ENCODE results near the gene MACROD1.

Gene MACROD1

DNA sequence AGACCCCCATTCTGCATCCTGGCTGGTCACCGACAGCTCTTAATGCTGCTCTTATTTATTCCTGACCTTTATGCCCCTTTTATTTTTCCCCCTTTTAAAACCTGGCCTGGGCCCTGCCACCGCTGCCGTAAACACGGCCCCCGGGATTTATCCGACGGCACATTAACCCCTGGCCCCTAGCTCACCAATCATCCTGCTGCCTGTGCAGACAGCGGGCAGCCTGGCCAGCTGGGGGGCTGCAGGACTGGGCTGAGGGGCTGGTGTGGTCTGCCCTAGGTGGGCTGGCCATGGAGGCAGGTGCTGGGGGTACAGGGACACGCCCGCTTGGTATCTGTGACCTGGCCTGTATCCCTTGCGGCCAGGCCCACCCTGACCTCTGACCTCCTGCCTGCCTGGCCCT is 151.6 kb downstream of the MACROD1 start:
- Histone ChIP-seq H3K27ac (ENCODE audit: low read depth, low read length) (no peak overlapping the region), H3K9me3 (ENCODE audit: control insufficient read depth, insufficient read depth, low read length) (no peaks in the 10 kb centered on the region), H3K4me1 (ENCODE audit: control insufficient read depth, insufficient read depth, low read length) (0 out of 2 replicates have a peak, but pooled peaks cover 2% of the 10 kb centered on the region), H3K36me3 (ENCODE audit: control insufficient read depth, insufficient read depth, low read length) (no peaks in the 10 kb centered on the region), H3K27me3 (ENCODE audit: control insufficient read depth, insufficient read depth, low read length) (peaks cover 56% of the 10 kb centered on the region), H3K4me3 (ENCODE audit: low read depth, low read length) (no peak overlapping the region), H3K9ac (ENCODE audit: low read depth, low read length) (no peak overlapping the region)

DNA sequence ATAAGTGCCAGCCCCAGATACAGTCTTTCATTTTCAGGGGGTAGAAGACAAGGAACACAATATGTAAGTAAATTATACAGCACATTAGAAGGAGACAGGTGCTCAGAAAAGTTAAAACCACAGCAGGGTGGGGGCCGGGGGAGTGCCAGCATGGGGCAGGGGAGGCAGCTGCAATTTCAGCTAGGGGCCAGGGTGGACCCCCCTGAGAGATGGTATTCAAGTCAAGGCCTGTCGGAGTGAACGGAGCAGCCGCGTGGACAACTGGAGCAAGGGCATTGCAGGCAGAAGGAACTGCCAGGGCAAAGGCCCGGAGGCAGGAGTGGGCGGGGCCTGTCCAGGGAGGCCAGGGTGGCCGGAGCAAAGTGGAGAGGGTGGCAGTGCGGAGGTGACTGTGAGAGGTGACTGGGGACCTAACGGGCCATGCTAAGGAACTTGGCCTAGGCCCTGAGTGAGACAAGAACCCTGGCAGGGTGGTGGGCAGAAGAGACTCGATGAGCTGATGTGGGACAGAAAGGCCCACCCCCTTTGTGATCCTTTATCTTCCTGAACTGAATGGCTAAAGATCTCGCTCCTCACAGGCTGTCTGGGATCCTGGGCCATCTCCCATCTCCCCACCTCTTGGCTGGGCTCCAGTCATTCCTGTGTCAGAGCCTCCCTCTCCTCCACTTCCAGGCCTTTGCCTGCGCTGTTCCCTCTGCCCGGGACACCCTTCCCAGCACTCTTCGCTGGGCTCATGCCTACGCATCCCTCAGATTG is 152.6 kb downstream of the MACROD1 start:
- Histone ChIP-seq H3K27me3 (ENCODE audit: control insufficient read depth, insufficient read depth, low read length) (peaks cover 62% of the 10 kb centered on the region), H3K4me1 (ENCODE audit: control insufficient read depth, insufficient read depth, low read length) (no peaks in the 10 kb centered on the region), H3K9ac (ENCODE audit: low read depth, low read length) (no peak overlapping the region), H3K27ac (ENCODE audit: low read depth, low read length) (no peak overlapping the region), H3K4me3 (ENCODE audit: low read depth, low read length) (no peak overlapping the region), H3K9me3 (ENCODE audit: control insufficient read depth, insufficient read depth, low read length) (no peaks in the 10 kb centered on the region), H3K36me3 (ENCODE audit: control insufficient read depth, insufficient read depth, low read length) (no peaks in the 10 kb centered on the region)

DNA sequence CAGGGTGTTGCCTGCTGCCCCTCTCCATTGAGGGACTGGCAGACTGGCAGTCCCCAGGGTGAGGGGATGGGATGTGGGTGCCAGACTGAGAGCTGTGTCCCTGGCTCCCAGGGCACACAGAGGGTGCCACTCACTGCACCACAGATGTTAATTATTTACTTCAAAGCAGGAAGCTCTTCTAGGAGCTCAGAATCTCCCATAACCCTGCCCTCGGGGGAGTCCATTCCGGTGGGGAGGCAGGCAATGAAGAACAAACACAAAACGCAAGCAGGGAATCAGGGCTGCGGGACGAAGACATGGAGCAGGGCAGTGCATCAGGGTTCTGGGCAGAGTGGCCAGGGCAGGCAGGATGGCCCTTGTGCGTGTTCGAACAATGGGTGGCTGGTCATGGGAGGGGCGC is 154.5 kb downstream of the MACROD1 start:
- Histone ChIP-seq H3K4me1 (ENCODE audit: control insufficient read depth, insufficient read depth, low read length) (peaks cover 9% of the 10 kb centered on the region; the same call in 1 of the 2 replicates), H3K27me3 (ENCODE audit: control insufficient read depth, insufficient read depth, low read length) (peaks cover 81% of the 10 kb centered on the region), H3K4me3 (ENCODE audit: low read depth, low read length) (no peak overlapping the region), H3K9me3 (ENCODE audit: control insufficient read depth, insufficient read depth, low read length) (no peaks in the 10 kb centered on the region), H3K36me3 (ENCODE audit: control insufficient read depth, insufficient read depth, low read length) (no peaks in the 10 kb centered on the region), H3K27ac (ENCODE audit: low read depth, low read length) (no peak overlapping the region), H3K9ac (ENCODE audit: low read depth, low read length) (no peak overlapping the region)

DNA sequence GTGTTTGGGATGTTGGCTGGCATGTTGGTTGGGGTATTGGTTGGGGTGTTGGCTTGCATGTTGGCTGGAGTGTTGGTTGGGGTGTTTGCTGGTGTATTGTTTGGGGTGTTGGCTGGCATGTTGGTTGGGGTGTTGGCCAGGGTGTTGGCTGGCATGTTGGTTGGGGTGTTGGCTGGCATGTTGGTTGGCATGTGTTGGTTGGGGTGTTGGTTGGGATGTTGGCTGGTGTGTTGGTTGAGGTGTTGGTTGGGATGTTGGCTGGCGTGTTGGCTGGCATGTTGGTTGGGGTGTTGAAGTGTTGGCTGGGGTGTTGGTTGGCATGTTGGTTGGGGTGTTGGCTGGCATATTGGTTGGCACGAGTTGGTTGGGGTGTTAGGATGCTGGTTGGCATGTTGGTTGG is 155.1 kb downstream of the MACROD1 start:
- H3K4me3 ChIP-seq (ENCODE audit: low read depth, low read length) = no peak overlapping the region
- peaks cover 84% of the 10 kb centered on the region for H3K27me3 ChIP-seq (ENCODE audit: control insufficient read depth, insufficient read depth, low read length)
- H3K36me3 ChIP-seq (ENCODE audit: control insufficient read depth, insufficient read depth, low read length) = no peaks in the 10 kb centered on the region
- H3K27ac ChIP-seq (ENCODE audit: low read depth, low read length) = no peak overlapping the region
- H3K9me3 ChIP-seq (ENCODE audit: control insufficient read depth, insufficient read depth, low read length) = no peaks in the 10 kb centered on the region
- peaks cover 9% of the 10 kb centered on the region; the same call in 1 of the 2 replicates for H3K4me1 ChIP-seq (ENCODE audit: control insufficient read depth, insufficient read depth, low read length)
- H3K9ac ChIP-seq (ENCODE audit: low read depth, low read length) = no peak overlapping the region

DNA sequence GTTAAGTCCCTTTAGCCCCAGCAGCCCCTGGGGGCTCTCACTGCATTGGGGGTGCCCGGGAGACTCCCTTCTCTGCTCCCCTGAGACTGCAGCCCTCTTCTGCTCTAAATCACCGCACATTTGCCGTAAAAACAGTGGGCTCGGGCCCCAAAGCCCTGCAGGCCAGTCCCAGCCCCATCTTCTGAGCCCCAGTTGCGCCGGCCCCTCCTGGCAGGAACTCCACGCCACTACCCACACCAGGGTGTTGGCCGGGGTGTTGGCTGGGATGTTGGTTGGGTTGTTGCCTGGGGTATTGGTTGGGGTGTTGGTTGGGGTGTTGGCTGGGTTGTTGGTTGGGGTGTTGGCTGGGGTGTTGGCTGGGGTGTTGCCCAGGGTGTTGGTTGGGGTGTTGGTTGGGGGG is 156.2 kb downstream of the MACROD1 start:
- Histone ChIP-seq H3K27me3 (ENCODE audit: control insufficient read depth, insufficient read depth, low read length) (peaks cover 85% of the 10 kb centered on the region), H3K4me1 (ENCODE audit: control insufficient read depth, insufficient read depth, low read length) (peaks cover 9% of the 10 kb centered on the region; the same call in 1 of the 2 replicates), H3K4me3 (ENCODE audit: low read depth, low read length) (no peak overlapping the region)

DNA sequence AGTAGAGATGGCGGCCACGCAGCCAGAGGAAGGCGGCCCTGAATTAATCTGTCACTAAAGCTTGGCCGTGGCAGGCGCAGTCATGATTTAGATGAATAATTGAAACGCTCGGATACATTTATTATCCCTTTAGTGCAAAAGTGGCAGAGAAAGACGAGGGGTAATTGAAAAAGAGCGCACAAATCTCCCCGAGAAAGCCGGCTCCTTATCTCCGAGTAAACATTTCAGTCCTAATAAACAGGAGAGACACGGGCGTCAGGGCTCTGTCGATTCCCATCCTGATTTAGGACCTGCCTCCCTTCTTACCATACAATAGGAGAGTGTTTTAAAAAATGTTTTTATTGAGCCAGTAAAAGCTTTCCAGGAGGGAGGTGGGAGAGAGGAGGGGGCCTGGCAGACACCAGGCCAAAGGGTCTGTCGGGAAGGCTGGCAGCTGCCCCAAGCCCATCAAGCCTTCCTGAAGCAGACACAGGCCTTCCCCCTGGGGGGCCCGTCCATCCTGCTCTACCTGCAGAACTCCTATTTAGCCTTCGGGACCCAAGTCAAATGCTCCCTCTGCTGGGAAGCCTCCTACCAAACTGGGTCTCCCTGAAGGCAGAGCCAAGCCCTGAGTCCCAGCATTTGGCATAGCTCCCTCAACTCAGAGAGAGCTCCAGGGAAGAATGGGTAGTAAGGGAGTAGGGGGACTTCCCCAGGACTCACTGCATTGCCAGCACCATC is 156.8 kb downstream of the MACROD1 start:
- H3K4me1 ChIP-seq (ENCODE audit: control insufficient read depth, insufficient read depth, low read length) = peaks cover 9% of the 10 kb centered on the region; the same call in 1 of the 2 replicates
- peaks cover 83% of the 10 kb centered on the region for H3K27me3 ChIP-seq (ENCODE audit: control insufficient read depth, insufficient read depth, low read length)
- H3K9me3 ChIP-seq (ENCODE audit: control insufficient read depth, insufficient read depth, low read length) = no peaks in the 10 kb centered on the region

More for the DNA sequence above, 156.2 kb downstream of the MACROD1 start:
- Histone ChIP-seq H3K9me3 (ENCODE audit: control insufficient read depth, insufficient read depth, low read length) (no peaks in the 10 kb centered on the region), H3K36me3 (ENCODE audit: control insufficient read depth, insufficient read depth, low read length) (no peaks in the 10 kb centered on the region), H3K9ac (ENCODE audit: low read depth, low read length) (no peak overlapping the region), H3K27ac (ENCODE audit: low read depth, low read length) (no peak overlapping the region)

DNA sequence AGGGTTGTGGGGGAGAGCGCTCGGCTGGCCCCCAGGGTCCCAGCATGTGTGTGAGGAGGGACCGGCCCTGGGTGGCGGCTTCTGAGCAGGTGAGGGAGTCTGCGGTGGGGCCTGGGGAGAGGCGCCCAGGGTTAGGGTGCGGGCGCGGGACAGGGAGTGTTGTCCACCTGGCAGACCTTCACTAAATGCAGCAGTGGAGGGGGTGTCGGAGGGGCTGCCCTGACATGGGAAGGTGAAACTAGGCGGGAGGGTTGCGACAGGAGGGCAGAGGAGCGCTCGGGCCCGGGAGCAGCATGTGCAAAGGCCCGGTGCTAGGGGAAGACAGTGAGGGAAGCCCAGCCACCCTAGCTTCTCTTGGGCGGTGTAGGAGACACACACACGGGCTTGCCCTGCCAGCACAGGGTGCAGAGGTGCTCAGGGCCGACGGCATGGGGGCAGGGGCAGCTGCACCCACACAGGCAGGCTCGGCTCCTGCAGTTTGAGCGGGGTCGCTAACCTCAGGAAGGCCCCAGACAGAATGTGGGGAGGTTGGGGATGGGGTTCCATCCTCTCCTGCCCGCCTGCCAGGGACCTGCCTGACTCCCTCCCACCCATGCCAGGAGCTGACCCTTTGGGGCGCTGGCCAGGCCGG is 157.5 kb downstream of the MACROD1 start:
- no peak overlapping the region for H3K9ac ChIP-seq (ENCODE audit: low read depth, low read length)
- H3K27ac ChIP-seq (ENCODE audit: low read depth, low read length) = no peak overlapping the region
- H3K4me3 ChIP-seq (ENCODE audit: low read depth, low read length) = 0 out of 2 replicates have a peak overlapping the region, but pooled peaks have one; percentile 50
- peaks cover 9% of the 10 kb centered on the region; the same call in 1 of the 2 replicates for H3K4me1 ChIP-seq (ENCODE audit: control insufficient read depth, insufficient read depth, low read length)
- no peaks in the 10 kb centered on the region for H3K9me3 ChIP-seq (ENCODE audit: control insufficient read depth, insufficient read depth, low read length)
- H3K36me3 ChIP-seq (ENCODE audit: control insufficient read depth, insufficient read depth, low read length) = no peaks in the 10 kb centered on the region
- peaks cover 76% of the 10 kb centered on the region for H3K27me3 ChIP-seq (ENCODE audit: control insufficient read depth, insufficient read depth, low read length)

More for the DNA sequence above, 156.8 kb downstream of the MACROD1 start:
- Histone ChIP-seq H3K9ac (ENCODE audit: low read depth, low read length) (no peak overlapping the region), H3K36me3 (ENCODE audit: control insufficient read depth, insufficient read depth, low read length) (no peaks in the 10 kb centered on the region), H3K4me3 (ENCODE audit: low read depth, low read length) (no peak overlapping the region), H3K27ac (ENCODE audit: low read depth, low read length) (no peak overlapping the region)

DNA sequence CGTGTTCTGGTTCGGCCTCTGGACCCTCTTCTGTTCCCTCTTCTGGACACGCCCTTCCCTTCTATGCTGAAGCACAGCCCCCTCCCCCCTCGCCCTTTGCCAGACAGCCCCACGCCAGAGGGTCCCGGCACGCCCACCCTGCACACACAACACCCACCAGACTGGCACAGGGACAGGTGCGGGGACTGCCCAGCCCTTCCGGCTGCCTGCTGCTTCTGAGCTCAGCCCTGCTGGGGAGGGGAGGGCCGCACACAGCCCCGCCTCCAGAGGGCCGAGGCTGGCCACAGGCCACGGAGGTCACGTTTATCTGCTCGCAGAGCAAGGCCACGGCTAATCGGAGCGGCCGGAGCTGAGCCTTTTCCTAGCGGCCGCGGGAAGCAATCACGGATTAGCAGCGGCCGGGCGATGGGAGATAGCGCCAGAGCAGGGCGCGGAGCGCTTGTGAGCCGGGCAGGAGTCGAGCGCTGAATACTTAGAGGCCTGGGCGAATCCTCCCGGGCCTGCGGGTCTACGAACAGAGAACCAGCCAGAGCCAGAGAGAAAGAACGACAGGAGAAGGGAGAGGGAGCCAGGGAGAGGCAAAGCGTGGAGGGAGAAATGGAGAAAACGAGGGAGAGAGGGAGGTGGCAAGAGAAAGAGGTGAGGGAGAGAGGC is 158.2 kb downstream of the MACROD1 start:
- H3K9ac ChIP-seq (ENCODE audit: low read depth, low read length) = no peak overlapping the region
- peaks cover 74% of the 10 kb centered on the region for H3K27me3 ChIP-seq (ENCODE audit: control insufficient read depth, insufficient read depth, low read length)

DNA sequence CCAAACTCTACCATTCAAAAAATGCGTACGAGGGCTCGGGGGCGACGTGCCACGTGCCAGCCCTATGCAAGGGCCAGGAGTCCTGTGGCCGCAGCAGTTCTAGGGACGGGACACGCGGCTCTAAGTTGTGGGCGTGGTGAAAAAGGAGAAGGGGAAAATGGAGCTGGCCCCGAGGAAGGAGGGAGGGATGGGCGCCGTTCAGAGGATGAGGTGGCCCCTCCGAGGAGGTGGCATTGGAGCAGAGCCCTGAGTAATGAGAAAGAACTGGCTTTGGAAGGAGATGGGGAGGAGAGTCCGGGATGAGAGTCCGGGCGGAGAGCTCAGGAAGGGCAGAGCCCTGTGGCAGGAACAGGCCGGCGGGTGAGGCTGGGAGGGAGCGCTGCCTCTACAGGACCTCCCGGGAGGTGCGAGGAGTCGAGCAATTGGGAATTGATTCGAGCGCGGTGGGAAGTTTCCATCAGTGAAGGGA is 158.7 kb downstream of the MACROD1 start:
- Histone ChIP-seq H3K9ac (ENCODE audit: low read depth, low read length) (no peak overlapping the region), H3K27me3 (ENCODE audit: control insufficient read depth, insufficient read depth, low read length) (peaks cover 78% of the 10 kb centered on the region), H3K36me3 (ENCODE audit: control insufficient read depth, insufficient read depth, low read length) (no peaks in the 10 kb centered on the region), H3K4me3 (ENCODE audit: low read depth, low read length) (peak overlapping the region; percentile 50), H3K9me3 (ENCODE audit: control insufficient read depth, insufficient read depth, low read length) (no peaks in the 10 kb centered on the region), H3K4me1 (ENCODE audit: control insufficient read depth, insufficient read depth, low read length) (peaks cover 9% of the 10 kb centered on the region; the same call in 1 of the 2 replicates), H3K27ac (ENCODE audit: low read depth, low read length) (no peak overlapping the region)

More for the DNA sequence above, 158.2 kb downstream of the MACROD1 start:
- Histone ChIP-seq H3K4me3 (ENCODE audit: low read depth, low read length) (peak overlapping the region; percentile 50), H3K36me3 (ENCODE audit: control insufficient read depth, insufficient read depth, low read length) (no peaks in the 10 kb centered on the region), H3K9me3 (ENCODE audit: control insufficient read depth, insufficient read depth, low read length) (no peaks in the 10 kb centered on the region), H3K27ac (ENCODE audit: low read depth, low read length) (no peak overlapping the region), H3K4me1 (ENCODE audit: control insufficient read depth, insufficient read depth, low read length) (peaks cover 9% of the 10 kb centered on the region; the same call in 1 of the 2 replicates)

DNA sequence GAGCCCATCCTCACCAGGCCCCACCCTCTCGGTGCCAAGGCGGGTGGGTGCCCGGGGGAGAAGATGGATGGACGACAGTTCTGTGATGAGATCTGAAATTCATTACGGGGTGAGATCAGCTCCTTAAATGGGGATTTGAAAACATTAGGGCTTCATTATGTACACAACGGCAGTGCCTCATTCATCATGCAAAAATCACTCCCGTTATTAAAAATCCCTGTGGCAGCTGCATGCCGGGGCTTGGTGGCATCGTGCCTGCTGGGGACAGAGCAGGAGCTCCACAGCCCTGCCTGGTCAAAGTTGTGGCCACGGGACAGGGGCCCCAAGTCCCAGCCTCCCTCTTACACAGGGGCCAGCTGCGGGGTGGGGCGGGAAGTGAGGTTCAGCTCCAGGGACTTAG is 159.5 kb downstream of the MACROD1 start:
- H3K36me3 ChIP-seq (ENCODE audit: control insufficient read depth, insufficient read depth, low read length) = no peaks in the 10 kb centered on the region
- no peak overlapping the region for H3K9ac ChIP-seq (ENCODE audit: low read depth, low read length)
- H3K4me3 ChIP-seq (ENCODE audit: low read depth, low read length) = no peak overlapping the region
- peaks cover 79% of the 10 kb centered on the region for H3K27me3 ChIP-seq (ENCODE audit: control insufficient read depth, insufficient read depth, low read length)
- H3K9me3 ChIP-seq (ENCODE audit: control insufficient read depth, insufficient read depth, low read length) = no peaks in the 10 kb centered on the region
- H3K4me1 ChIP-seq (ENCODE audit: control insufficient read depth, insufficient read depth, low read length) = peaks cover 9% of the 10 kb centered on the region; the same call in 1 of the 2 replicates
- no peak overlapping the region for H3K27ac ChIP-seq (ENCODE audit: low read depth, low read length)
